ENCODE measurements around the gene EPM2AIP1.
A peak's percentile ranks its signal among the peaks of the same experiment; 100 is the strongest.

The EPM2AIP1 gene

GRCh38 chr3:36944641-36945270 lies 48.2 kb downstream of the EPM2AIP1 start, which contains the start of gene TRANK1:
Gene TRANK1, minus strand, starts transcription at chr3:36945054. Its CDS starts 245 bp downstream, at chr3:36944809.
- H3K4me1 Mint-ChIP-seq = peaks cover 18% of the 10 kb centered on the region
- peaks cover 10% of the 10 kb centered on the region for H3K36me3 Mint-ChIP-seq
- peaks cover 8% of the 10 kb centered on the region for H3K9me3 Mint-ChIP-seq
- ATAC-seq = peak; percentile 89
- peak within 1 kb of the TSS; percentile 89 for H3K4me3 Mint-ChIP-seq
- H3K27ac Mint-ChIP-seq = peak within 1 kb of the TSS; percentile 86
- no peaks in the 10 kb centered on the region for H3K27me3 Mint-ChIP-seq

DNA sequence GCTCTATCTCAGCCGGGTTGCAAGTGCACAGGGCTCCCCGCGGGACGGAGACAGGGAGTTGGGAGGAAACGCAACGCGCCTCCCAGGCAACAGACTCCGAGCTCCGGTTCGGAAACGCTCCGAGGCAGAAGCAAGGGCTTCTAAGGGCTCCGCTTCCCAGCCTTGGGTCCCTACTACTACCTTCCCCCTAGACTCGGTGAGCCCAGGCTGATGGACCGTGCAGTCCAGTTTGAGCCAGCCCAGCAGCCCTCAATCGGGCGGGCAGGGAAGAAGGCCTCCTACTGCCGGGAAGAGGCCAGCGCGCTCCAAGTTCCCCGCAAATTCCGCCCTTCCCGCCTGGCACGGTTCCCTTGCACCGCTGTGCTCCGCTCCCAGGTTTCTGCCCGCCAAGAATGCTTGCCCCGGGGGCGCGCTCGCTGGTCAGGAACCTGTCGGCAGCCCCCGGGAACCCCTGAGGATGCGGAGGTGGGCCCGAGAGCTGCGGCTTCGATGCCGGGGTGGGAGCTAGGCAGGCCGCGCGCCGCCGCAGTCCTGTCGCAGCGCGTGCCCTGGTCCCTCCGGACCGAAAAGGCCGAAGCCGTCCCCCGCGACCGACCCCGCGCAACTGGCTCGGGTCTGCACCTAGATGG lies 48.8 kb downstream of the EPM2AIP1 start:
- Mint-ChIP-seq H3K4me3 (peak overlapping the region; percentile 89), H3K27ac (peak overlapping the region; percentile 86), H3K9me3 (peaks cover 8% of the 10 kb centered on the region), H3K27me3 (no peaks in the 10 kb centered on the region), H3K36me3 (peaks cover 11% of the 10 kb centered on the region), H3K4me1 (peaks cover 21% of the 10 kb centered on the region)
- ATAC-seq = peak; percentile 76

DNA sequence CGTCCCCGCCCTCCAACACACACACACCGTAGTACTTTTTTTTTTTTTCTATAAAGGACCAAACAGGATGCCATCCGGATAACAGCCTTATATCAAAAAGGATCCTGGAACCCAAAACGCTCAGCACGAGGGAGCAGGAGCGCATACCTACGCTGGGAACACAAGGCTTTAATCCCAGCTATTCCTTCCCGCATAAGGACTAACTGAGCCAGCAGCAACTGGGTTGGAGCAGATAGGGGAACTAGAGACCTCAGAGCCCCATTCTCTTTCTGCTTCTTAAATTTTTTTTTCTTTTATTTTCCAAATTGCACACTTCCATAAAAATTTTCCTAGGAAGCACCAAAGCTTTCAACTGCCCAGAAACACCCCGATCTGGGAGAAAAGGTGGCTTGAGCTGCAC lies 49.3 kb downstream of the EPM2AIP1 start:
- ATAC-seq = no peak

GRCh38 chr3:36942638-36943248 lies 50.2 kb downstream of the EPM2AIP1 start:
- H3K36me3 Mint-ChIP-seq = peaks cover 5% of the 10 kb centered on the region
- H3K27me3 Mint-ChIP-seq = no peaks in the 10 kb centered on the region
- peaks cover 2% of the 10 kb centered on the region for H3K9me3 Mint-ChIP-seq
- no peak overlapping the region for H3K4me3 Mint-ChIP-seq
- no peak overlapping the region for H3K27ac Mint-ChIP-seq
- no peak for ATAC-seq
- peaks cover 22% of the 10 kb centered on the region for H3K4me1 Mint-ChIP-seq

More for the DNA sequence above, 49.3 kb downstream of the EPM2AIP1 start:
- H3K36me3 Mint-ChIP-seq = peaks cover 7% of the 10 kb centered on the region
- peaks cover 22% of the 10 kb centered on the region for H3K4me1 Mint-ChIP-seq
- peaks cover 6% of the 10 kb centered on the region for H3K9me3 Mint-ChIP-seq
- H3K27ac Mint-ChIP-seq = peak overlapping the region; percentile 86
- H3K4me3 Mint-ChIP-seq = peak overlapping the region; percentile 89
- no peaks in the 10 kb centered on the region for H3K27me3 Mint-ChIP-seq

GRCh38 chr3:36941658-36942057 lies 51.3 kb downstream of the EPM2AIP1 start:
- Mint-ChIP-seq H3K4me1 (peaks cover 22% of the 10 kb centered on the region), H3K4me3 (no peak overlapping the region), H3K36me3 (peaks cover 5% of the 10 kb centered on the region), H3K27me3 (no peaks in the 10 kb centered on the region), H3K27ac (no peak overlapping the region), H3K9me3 (no peaks in the 10 kb centered on the region)
- no peak for ATAC-seq

DNA sequence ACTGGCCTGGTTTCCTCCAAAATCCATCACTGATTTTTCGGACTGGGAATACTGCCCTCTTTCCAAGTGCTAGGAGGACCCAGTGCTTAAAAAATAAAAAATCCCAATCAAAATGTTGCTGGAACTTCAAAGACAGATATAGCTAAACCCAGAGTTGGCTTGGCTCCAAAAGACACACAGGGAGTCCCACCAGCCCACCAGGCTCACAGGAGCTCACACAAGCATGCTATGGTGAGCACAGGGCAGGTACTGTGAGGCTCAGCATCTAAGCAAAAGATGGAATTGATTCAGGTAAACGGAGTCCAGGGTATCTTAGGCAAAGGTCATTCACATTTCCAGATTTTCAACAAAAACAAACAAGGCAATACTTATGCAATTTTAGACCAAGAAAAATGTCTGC lies 51.8 kb downstream of the EPM2AIP1 start:
- H3K4me1 Mint-ChIP-seq = peaks cover 22% of the 10 kb centered on the region
- H3K27ac Mint-ChIP-seq = no peak overlapping the region
- ATAC-seq = no peak
- H3K36me3 Mint-ChIP-seq = peaks cover 5% of the 10 kb centered on the region
- H3K4me3 Mint-ChIP-seq = no peak overlapping the region
- H3K9me3 Mint-ChIP-seq = no peaks in the 10 kb centered on the region
- no peaks in the 10 kb centered on the region for H3K27me3 Mint-ChIP-seq

- ATAC-seq = no peak
- Mint-ChIP-seq H3K4me1 (peaks cover 8% of the 10 kb centered on the region), H3K36me3 (peaks cover 5% of the 10 kb centered on the region), H3K27me3 (no peaks in the 10 kb centered on the region), H3K27ac (no peak overlapping the region), H3K9me3 (no peaks in the 10 kb centered on the region), H3K4me3 (no peak overlapping the region)
Observed at GRCh38 chr3:36937492-36937891, 55.4 kb downstream of the EPM2AIP1 start.

Data from stimulated activated memory B cell treated with anti-CD40 and anti-IgM and Interleukin-4, amounts not matched to agents 10 μg/mL and 1 μg/mL and 100 μg/mL, for 72 hours (primary cell).